GM19023 (cell line): Measurements from ENCODE around the gene MVB12B.

Experiments used
- ATAC-seq: cut with Tn5 transposase; IDR thresholded peaks from one replicate; pipeline ENCODE4 v1.9.1; 2021; ENCODE audit warnings: mild to moderate bottlenecking, moderate library complexity; ENCODE audit not compliant: unreplicated experiment

The MVB12B gene

DNA sequence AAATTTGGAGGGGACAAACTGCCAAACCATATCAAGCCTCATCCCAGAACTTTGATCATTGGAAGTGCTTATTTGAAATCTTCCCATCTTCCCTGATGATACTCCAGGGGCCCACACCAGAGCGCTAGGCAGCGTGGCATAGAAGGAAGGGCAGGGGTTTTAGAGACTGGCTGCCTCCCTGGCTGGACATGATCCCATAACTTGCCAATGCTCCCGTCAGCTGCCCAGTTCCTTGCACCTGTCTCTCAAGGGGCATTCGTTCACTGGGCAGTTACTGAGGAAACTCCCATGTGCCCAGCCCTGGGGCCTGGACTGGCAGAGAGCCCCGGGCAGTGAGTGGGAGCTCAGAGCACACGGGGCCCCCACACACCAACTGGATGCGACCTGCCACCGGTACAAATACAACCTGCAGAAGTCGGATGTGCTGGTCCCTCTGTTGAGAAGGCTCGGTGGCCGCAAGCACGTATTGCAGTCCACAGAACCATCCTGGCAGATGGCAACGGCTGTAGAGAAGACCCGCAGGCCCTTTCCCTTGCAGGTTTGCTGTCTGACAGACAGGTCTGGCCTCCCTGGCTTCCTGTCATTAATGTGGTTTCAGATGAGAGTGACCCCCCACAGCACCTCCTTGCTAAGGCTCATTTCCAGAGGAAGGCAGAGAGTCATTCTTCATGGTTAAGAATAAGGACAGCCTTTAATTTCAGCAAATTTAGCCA, 122.4 kb downstream of the MVB12B start:
- ATAC-seq, result no peak

- no peak for ATAC-seq
Observed at GRCh38 chr9:126449725-126450667, 123.4 kb downstream of the MVB12B start.

- no peak for ATAC-seq
Observed at GRCh38 chr9:126450668-126451205, 124.1 kb downstream of the MVB12B start.

DNA sequence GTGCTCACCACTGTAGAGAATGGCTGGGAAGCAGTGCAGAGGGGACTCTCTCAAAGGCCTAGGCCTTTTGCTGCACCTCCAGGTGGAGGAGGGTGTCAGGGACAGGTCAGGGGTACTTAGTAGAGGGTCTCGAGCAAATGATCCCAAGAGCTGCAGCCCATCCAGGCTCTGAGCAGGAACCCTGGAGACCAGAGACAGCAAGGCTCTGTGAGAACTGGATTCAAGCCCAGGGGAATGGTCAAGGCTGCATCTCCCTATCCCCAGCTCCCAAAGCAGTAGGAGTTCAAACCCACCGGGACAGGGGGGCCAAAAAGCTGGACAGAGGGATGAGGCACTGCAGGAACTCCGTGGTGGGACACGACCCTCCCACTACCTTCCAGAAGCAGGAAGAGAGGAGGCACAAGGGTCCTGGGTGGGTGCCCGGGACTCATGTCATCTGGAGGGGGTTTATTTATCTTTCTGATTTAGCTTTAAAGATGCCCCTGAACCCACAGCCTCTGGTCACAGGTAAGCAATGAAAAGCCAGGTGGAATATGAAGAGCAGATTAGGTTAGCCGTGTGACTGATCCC, 124.8 kb downstream of the MVB12B start:
- no peak for ATAC-seq

- no peak for ATAC-seq
Observed at GRCh38 chr9:126452106-126452505, 125.5 kb downstream of the MVB12B start.

DNA sequence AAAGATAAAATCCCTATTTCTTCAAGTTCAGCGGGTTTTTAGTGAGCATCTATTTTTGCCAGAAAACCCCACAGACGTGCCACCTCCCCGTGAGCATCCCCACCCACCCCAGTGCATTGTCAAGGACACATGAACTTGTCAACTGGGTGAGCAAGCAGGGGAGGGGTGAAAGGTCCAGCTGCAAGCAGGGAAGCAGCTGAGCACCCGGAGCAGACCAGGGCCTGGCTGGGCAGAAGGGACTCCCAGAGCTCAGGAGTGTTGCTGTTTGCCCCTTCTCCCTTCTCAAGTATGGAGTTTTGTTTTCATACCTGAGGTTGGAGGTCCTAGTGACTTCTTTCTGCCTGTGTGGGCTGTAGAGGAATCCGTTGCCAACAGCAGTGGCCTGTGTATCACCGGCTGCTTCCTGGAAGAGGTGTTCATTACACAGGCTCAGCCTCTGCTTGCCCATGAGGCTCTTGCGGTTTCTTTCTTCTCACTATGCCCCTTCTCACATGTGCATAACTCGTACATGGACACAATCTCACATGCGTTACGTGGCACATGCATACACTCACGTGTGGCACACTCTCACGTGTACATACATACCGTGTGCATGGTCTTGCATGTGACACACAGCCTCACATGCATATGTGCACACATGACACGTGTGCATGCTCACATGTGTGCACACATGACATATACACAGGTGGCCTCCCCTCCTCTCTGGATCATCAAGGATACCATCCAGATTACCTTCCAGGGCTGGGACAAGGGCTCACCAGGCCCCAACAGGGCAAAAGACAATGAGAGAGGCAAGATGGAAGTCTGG, 126.7 kb downstream of the MVB12B start:
- ATAC-seq, result no peak

DNA sequence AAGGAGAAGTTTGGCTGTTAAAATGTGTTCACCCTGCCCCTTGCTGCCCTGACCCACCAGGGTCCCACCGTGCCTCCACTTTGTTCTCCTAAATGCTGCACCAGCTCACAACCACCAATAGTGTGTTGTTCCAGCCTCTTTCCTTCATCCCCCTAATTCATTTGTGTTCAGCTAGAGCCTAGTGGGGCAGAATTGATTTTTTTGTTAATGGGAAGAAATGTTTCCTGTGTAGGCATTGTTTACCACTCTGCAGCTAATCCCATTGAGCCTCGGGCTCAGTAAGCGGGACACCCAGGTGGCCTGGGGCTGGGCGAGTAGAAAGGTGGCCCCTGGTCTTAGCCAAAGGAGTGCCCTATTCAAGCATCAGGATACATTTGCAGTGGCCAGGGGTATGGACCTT, 127.6 kb downstream of the MVB12B start:
- ATAC-seq, result no peak

GRCh38 chr9:126454795-126455194, 128.2 kb downstream of the MVB12B start:
- ATAC-seq, result no peak

GRCh38 chr9:126456441-126457174, 130.0 kb downstream of the MVB12B start:
- ATAC-seq, result no peak

- no peak for ATAC-seq
Observed at GRCh38 chr9:126457175-126457547, 130.5 kb downstream of the MVB12B start.

- no peak for ATAC-seq
Observed at GRCh38 chr9:126457890-126458289, 131.3 kb downstream of the MVB12B start.

DNA sequence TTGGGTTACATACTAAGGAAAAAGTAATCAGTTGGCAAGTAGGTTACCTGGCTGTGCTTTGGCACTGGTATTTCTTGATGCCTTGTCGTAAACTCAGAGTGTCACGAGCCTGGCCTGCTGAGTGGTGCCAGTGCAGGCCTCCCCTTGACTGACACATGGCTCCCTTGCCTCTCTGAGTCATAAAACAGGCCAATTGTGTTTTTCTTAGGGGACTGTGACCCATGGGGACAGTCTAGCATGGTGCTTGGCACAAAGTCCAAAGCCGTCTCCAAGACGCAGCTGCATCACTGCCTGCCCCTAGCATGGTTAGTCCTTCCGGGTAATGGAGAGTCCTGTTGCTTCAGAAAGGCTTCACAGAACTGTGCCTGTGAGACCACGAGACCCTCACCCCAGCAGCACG, 132.5 kb downstream of the MVB12B start:
- ATAC-seq, result no peak

DNA sequence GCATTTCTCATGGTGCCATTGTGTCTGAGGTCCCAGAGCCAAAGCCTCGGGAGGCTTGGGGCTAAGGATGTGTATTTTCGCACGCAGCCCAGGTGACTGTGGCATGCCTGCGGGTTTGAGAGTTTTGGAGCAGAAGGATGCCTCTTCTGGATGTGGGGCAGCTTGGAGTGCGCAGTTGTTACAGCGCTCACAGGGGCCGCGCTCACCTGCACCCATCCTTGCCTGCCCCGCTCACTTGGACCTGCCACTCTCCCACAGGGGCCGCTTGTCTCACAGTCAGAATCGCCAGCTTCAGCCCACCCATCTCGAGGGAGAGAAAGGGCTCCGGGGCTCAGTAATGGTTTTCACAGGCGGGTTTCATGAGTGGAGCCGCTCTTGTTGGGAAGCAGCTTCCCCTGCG, 132.9 kb downstream of the MVB12B start:
- ATAC-seq, result no peak

- no peak for ATAC-seq
Observed at GRCh38 chr9:126459965-126460843, 133.6 kb downstream of the MVB12B start.

GRCh38 chr9:126461029-126461428, 134.4 kb downstream of the MVB12B start:
- no peak for ATAC-seq

- no peak for ATAC-seq
Observed at GRCh38 chr9:126461608-126462007, 135.0 kb downstream of the MVB12B start.

DNA sequence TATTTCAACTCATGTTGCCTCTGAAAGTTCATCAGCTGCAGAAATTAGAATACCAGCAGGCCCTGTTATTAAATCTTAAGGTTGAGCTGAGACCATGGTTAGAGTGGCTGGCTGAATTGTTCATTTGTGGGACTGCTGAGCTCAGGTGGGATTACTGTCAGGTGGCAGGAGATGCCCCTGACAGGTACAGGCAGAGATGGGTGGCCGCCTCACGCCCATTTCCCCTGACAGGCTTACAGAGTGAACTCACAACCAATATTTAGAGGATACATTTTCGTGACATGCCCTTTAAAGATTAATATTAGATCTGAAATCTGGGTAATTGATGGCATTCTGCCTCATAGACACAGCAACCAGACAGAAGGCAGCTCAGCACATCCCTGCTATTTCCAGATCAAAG, 136.0 kb downstream of the MVB12B start:
- no peak for ATAC-seq

DNA sequence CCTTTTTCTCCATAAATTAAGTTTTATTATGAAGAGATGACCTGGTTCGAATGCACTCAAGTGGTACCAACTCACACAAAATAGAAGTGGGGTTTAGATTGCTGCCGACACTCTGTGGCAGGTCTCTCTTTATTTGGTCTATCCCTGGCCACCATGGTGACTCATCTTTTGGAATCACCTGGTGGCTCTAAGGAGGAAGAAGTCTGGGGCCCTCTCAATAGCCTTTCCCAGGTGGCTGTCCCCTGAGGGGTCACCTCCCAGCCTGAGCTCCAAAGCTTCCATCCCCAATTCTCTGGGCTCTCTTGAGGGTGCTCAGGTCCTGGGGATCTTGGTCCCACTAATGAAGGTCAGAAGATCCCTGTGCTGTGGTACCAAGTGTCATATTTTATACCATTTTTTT, 136.8 kb downstream of the MVB12B start:
- ATAC-seq, result no peak
